Neural cell (in vitro differentiated cells): ENCODE data around the gene IFT80. TPM values are rescaled to one million over a fixed set of nuclear protein-coding genes. Genes with fewer than 3 reads are reported as not detected.

Experiments
- H2AFZ ChIP-seq: fragments of 200-600, 300-800 bp; sonication (generic), shearing (Covaris generic); 2 replicates; pipeline ENCODE4 v1.6.0; 2014; ENCODE audit warnings: low read depth, mild to moderate bottlenecking, antibody characterized with exemption, low read length, moderate library complexity
- H3F3A ChIP-seq: fragments of 200-600 bp; shearing (Covaris generic); 2 replicates; pipeline ENCODE4 v1.6.1; 2016; ENCODE audit warnings: mild to moderate bottlenecking, moderate library complexity, mixed read lengths, antibody characterized with exemption, low read length; ENCODE audit not compliant: insufficient read depth, poor library complexity, severe bottlenecking
- H3K27ac ChIP-seq: fragments of 200-600, 300-800 bp; sonication (generic), shearing (Covaris generic); 2 replicates; pipeline ENCODE4 v1.5.1; 2014; ENCODE audit warnings: mild to moderate bottlenecking, low read length, moderate library complexity
- H3K27me3 ChIP-seq: fragments of 300-800, 200-600 bp; sonication (generic), shearing (Covaris generic); 2 replicates; pipeline ENCODE4 v1.6.0; 2014; ENCODE audit warnings: mild to moderate bottlenecking, low read depth, low read length, moderate library complexity; ENCODE audit not compliant: insufficient read depth
- H3K36me3 ChIP-seq: fragments of 300-800, 200-600 bp; sonication (generic), shearing (Covaris generic); 2 replicates; pipeline ENCODE4 v1.5.1; 2014; ENCODE audit warnings: mild to moderate bottlenecking, antibody characterized with exemption, low read length, moderate library complexity; ENCODE audit not compliant: insufficient read depth
- H3K4me2 ChIP-seq: fragments of 300-800, 200-600 bp; sonication (generic), shearing (Covaris generic); 2 replicates; pipeline ENCODE4 v1.6.0; 2014; ENCODE audit warnings: mild to moderate bottlenecking, low read length
- H3K4me3 ChIP-seq: fragments of 300-800, 200-600 bp; sonication (generic), shearing (Covaris generic); 2 replicates; pipeline ENCODE4 v1.5.1; 2014; ENCODE audit warnings: mild to moderate bottlenecking, low read length, moderate library complexity
- H3K79me2 ChIP-seq: fragments of 200-600 bp; shearing (Covaris generic); replicated peaks from 2 replicates; pipeline ENCODE4 v1.6.0; 2014; ENCODE audit warnings: mild to moderate bottlenecking, low read length, moderate library complexity; ENCODE audit not compliant: insufficient read depth
- H3K9ac ChIP-seq: fragments of 300-800, 200-600 bp; sonication (generic), shearing (Covaris generic); 2 replicates; pipeline ENCODE4 v1.6.1; 2016; ENCODE audit warnings: mild to moderate bottlenecking, low read length, mixed read lengths
- H3K9me2 ChIP-seq: fragments of 200-600 bp; shearing (Covaris generic); 2 replicates; pipeline ENCODE4 v1.6.1; 2016; ENCODE audit warnings: mild to moderate bottlenecking, low read length, mixed read lengths; ENCODE audit not compliant: insufficient read depth
- H3K9me3 ChIP-seq: fragments of 200-600, 300-800 bp; sonication (generic), shearing (Covaris generic); 2 replicates; pipeline ENCODE4 v1.6.1; 2016; ENCODE audit warnings: mild to moderate bottlenecking, mixed run types, low read length, moderate library complexity, mixed read lengths
- H4K20me1 ChIP-seq: fragments of 200-600 bp; shearing (Covaris generic); 2 replicates; pipeline ENCODE4 v1.6.1; 2016; ENCODE audit warnings: mild to moderate bottlenecking, mixed run types; ENCODE audit not compliant: insufficient read depth
- EP300 ChIP-seq: fragments of 450-650 bp; conservative IDR thresholded peaks from 2 replicates; pipeline ENCODE4 v1.6.1; 2014; ENCODE audit warnings: antibody characterized with exemption, mild to moderate bottlenecking, moderate library complexity; ENCODE audit not compliant: poor library complexity, severe bottlenecking
- EZH2 ChIP-seq: fragments of 200-600, 300-800 bp; shearing (Covaris generic), sonication (generic); IDR thresholded peaks from 2 replicates; pipeline ENCODE4 v1.6.1; 2014; ENCODE audit warnings: antibody characterized with exemption, low read length, borderline replicate concordance, mild to moderate bottlenecking; ENCODE audit not compliant: insufficient read depth, poor library complexity, severe bottlenecking
- MXI1 ChIP-seq: fragments of 450-650 bp; conservative IDR thresholded peaks from 2 replicates; pipeline ENCODE4 v1.6.1; 2014; ENCODE audit warnings: antibody characterized with exemption, mild to moderate bottlenecking; ENCODE audit not compliant: poor library complexity, severe bottlenecking
- POLR2AphosphoS5 ChIP-seq: IDR thresholded peaks from 2 replicates; pipeline ENCODE4 v1.6.1; 2012
- RAD21 ChIP-seq: fragments of 450-650 bp; conservative IDR thresholded peaks from 2 replicates; pipeline ENCODE4 v1.6.1; 2014; ENCODE audit warnings: antibody characterized with exemption, mild to moderate bottlenecking, moderate library complexity
- SMC3 ChIP-seq: fragments of 450-650 bp; conservative IDR thresholded peaks from 2 replicates; pipeline ENCODE4 v1.6.1; 2014; ENCODE audit warnings: antibody characterized with exemption, mild to moderate bottlenecking, moderate library complexity; ENCODE audit not compliant: poor library complexity
- TAF1 ChIP-seq: IDR thresholded peaks from 2 replicates; pipeline ENCODE4 v1.6.1; 2012; ENCODE audit warnings: low read depth
- polyA plus RNA-seq: library from polyadenylated mRNA; depleted of rRNA; stranded (reverse); fragments of >200 nt; gene quantifications from 2 replicates; pipeline ENCODE4 v1.2.3, GENCODE V29; 2014
- TF ChIP-seq, protein P1 (sequence below): fragments of 450-650 bp; IDR thresholded peaks from 2 replicates; pipeline ENCODE4 v1.5.1; 2014; ENCODE audit warnings: antibody characterized with exemption, mild to moderate bottlenecking, moderate library complexity; ENCODE audit not compliant: poor library complexity, severe bottlenecking
- TF ChIP-seq, protein P2 (sequence below): IDR thresholded peaks from 2 replicates; pipeline ENCODE4 v1.6.1; 2012; ENCODE audit warnings: borderline replicate concordance

IFT80 gene
- polyA plus RNA-seq, 1 donor from 2014 or later = 59.9 TPM

DNA sequence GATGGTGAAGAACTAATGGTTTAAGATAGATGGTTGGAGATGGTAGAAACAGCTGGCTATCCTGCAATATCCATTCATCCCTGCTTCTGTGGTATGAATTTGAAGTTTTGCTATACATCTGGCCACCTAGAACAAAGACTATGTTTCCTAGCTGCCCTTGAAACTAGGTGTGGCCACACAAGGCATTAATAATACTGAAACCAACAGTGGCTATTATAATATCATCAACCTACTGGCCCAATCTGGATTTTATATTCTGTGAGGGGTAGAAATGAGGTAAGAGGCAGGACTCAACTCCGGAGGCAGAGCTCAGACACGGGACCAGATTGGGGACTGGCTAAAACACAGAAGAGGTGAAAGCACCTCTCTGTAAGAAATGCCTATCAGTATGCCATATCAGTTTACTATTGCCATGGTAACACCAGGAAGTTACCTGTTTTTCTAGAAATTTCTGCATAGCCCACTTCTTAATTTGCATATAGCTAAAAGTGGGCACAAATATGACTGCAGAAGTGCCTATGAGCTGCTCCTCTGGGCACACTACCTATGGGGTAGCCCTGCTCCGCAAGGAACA lies 8.4 kb downstream of the IFT80 start:
- TF ChIP-seq, protein P1, sequence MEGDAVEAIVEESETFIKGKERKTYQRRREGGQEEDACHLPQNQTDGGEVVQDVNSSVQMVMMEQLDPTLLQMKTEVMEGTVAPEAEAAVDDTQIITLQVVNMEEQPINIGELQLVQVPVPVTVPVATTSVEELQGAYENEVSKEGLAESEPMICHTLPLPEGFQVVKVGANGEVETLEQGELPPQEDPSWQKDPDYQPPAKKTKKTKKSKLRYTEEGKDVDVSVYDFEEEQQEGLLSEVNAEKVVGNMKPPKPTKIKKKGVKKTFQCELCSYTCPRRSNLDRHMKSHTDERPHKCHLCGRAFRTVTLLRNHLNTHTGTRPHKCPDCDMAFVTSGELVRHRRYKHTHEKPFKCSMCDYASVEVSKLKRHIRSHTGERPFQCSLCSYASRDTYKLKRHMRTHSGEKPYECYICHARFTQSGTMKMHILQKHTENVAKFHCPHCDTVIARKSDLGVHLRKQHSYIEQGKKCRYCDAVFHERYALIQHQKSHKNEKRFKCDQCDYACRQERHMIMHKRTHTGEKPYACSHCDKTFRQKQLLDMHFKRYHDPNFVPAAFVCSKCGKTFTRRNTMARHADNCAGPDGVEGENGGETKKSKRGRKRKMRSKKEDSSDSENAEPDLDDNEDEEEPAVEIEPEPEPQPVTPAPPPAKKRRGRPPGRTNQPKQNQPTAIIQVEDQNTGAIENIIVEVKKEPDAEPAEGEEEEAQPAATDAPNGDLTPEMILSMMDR = no peak
- TF ChIP-seq RAD21 (no peak), TAF1 (no peak), SMC3 (no peak), POLR2AphosphoS5 (no peak), EZH2 (no peak), EP300 (no peak)
- TF ChIP-seq, protein P2, sequence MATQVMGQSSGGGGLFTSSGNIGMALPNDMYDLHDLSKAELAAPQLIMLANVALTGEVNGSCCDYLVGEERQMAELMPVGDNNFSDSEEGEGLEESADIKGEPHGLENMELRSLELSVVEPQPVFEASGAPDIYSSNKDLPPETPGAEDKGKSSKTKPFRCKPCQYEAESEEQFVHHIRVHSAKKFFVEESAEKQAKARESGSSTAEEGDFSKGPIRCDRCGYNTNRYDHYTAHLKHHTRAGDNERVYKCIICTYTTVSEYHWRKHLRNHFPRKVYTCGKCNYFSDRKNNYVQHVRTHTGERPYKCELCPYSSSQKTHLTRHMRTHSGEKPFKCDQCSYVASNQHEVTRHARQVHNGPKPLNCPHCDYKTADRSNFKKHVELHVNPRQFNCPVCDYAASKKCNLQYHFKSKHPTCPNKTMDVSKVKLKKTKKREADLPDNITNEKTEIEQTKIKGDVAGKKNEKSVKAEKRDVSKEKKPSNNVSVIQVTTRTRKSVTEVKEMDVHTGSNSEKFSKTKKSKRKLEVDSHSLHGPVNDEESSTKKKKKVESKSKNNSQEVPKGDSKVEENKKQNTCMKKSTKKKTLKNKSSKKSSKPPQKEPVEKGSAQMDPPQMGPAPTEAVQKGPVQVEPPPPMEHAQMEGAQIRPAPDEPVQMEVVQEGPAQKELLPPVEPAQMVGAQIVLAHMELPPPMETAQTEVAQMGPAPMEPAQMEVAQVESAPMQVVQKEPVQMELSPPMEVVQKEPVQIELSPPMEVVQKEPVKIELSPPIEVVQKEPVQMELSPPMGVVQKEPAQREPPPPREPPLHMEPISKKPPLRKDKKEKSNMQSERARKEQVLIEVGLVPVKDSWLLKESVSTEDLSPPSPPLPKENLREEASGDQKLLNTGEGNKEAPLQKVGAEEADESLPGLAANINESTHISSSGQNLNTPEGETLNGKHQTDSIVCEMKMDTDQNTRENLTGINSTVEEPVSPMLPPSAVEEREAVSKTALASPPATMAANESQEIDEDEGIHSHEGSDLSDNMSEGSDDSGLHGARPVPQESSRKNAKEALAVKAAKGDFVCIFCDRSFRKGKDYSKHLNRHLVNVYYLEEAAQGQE = no peak
- H3K9ac ChIP-seq = no peak overlapping the region
- peaks cover 11% of the 10 kb centered on the region for H3K79me2 ChIP-seq

DNA sequence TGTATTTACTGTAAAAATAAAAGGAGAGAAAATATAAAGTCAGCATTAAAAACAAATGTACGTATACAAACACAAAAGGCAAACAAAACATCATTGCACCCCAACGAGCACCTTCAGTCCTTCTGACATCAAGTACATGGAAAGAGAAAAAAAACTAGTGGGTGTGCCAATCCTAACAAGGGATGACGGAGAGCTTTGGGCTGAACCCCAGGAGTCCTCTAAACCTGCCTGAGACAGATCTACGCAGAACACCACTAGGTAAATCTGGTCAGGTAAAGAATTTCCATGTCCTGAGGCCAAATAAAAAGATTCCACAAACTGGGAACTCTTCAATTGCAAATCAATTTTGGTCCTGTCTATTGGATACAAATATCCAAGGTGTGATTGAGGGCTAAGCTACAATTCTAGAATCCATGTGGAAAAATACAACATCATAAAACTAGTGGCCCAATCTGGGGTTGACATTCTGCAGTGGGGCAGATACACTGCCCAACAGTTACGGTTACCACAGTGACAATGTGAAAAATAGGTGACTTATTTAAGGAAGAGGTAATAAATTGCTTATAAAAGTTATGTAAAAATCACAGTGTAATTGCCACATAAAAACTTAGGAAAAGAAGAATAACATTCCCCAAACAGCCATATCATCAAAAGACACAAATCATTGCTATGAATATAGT lies 14.2 kb downstream of the IFT80 start:
- H3K4me2 ChIP-seq = no peak overlapping the region
- no peak overlapping the region for H2AFZ ChIP-seq
- no peaks in the 10 kb centered on the region for H3K9me3 ChIP-seq
- no peak overlapping the region for H3K4me3 ChIP-seq
- no peaks in the 10 kb centered on the region for H3K27me3 ChIP-seq
- H4K20me1 ChIP-seq = no peaks in the 10 kb centered on the region
- H3K36me3 ChIP-seq = no peaks in the 10 kb centered on the region
- no peaks in the 10 kb centered on the region for H3F3A ChIP-seq
- H3K9ac ChIP-seq = no peak overlapping the region
- TF ChIP-seq EZH2 = no peak
- TF ChIP-seq EP300 = no peak
- no peak for TF ChIP-seq SMC3
- TF ChIP-seq MXI1 = no peak
- TF ChIP-seq, protein P2 = no peak
- no peak for TF ChIP-seq RAD21
- TF ChIP-seq TAF1 = no peak
- TF ChIP-seq POLR2AphosphoS5 = no peak
- TF ChIP-seq, protein P1 = no peak
- no peaks in the 10 kb centered on the region for H3K79me2 ChIP-seq
- no peaks in the 10 kb centered on the region for H3K9me2 ChIP-seq
- H3K27ac ChIP-seq = no peak overlapping the region

More for the DNA sequence above, 8.4 kb downstream of the IFT80 start:
- H3K4me2 ChIP-seq = no peak overlapping the region
- no peaks in the 10 kb centered on the region for H3K36me3 ChIP-seq
- no peaks in the 10 kb centered on the region for H4K20me1 ChIP-seq
- H3K9me3 ChIP-seq = no peaks in the 10 kb centered on the region
- no peak overlapping the region for H3K4me3 ChIP-seq
- H3K9me2 ChIP-seq = no peaks in the 10 kb centered on the region
- H3F3A ChIP-seq = no peaks in the 10 kb centered on the region
- no peak overlapping the region for H2AFZ ChIP-seq
- H3K27ac ChIP-seq = no peak overlapping the region
- H3K27me3 ChIP-seq = no peaks in the 10 kb centered on the region
